Measurements from ENCODE around the gene PTCD1.
"Not testable (repeated sequence)": the region's sequence is repeated elsewhere in the genome, so short reads cannot be mapped to it uniquely, and the experiment has no call there.

Gene PTCD1

GRCh38 chr7:99407872-99408378 lies 30.7 kb downstream of the PTCD1 start:
- peak in 1 of 2 experiments; percentile 61 for DNase-seq

DNA sequence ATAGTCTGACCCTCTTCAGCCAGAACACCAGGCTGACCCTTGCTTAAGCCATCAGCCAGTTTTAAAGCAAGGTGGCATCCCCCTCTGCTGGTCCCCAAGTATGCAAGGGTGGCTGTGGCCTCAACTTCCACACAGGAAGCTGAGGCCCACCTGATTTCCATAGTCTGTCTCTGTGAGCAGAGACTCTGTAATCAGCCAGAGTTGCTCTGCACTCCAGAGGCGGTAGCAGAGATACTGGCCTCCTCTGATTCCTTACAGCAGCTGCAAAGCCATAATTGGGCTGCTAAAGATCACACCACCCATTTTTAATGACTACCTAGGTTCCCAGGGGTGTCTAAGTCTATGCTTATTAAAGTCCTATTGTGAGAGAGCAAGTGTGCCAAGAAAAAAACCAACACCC lies 32.0 kb downstream of the PTCD1 start:
- no peak for DNase-seq

- DNase-seq, result no peak
These were observed 33.6 kb downstream of the PTCD1 start for GRCh38 chr7:99404977-99405320.

- DNase-seq, result no peak
These were observed 34.2 kb downstream of the PTCD1 start for GRCh38 chr7:99404235-99404976.

DNA sequence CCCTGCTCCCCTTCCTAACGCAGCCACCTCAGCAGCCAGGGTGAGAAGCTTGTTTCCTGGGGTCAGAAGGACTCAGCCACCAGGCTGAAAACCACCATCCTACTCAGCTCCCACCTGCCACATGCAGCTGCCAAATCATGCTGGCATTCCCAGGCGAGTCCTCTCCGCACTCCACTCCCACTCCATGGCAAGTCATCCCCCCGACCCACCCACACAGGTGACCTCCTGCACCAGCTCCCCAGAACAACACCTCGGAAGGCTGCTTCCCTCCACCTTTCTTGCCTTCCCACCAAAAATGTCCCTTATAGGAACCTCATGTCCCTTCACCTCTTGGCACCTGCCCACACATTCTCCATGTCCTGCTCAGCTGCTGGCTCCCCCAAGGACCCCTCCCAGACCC lies 34.8 kb downstream of the PTCD1 start:
- no peak for DNase-seq

DNA sequence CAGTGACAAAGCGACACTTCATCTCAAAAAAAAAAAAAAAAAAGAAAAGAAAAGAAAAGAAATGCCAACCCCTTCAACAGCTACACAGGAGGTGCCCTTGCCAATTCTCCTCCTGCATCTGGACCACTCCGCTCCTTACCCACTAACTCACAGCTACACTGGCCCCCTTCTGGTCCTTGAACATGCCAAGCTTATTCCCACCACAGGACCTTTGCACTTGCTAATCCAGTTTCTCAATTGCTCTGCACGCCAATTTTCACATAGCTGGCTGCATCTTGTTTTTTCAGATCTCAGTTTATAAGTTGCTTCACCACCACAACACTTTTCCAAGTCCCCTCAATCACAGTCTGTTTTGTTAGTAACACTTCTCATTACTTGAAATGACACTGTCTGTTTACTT lies 35.7 kb downstream of the PTCD1 start:
- no peak for DNase-seq

DNA sequence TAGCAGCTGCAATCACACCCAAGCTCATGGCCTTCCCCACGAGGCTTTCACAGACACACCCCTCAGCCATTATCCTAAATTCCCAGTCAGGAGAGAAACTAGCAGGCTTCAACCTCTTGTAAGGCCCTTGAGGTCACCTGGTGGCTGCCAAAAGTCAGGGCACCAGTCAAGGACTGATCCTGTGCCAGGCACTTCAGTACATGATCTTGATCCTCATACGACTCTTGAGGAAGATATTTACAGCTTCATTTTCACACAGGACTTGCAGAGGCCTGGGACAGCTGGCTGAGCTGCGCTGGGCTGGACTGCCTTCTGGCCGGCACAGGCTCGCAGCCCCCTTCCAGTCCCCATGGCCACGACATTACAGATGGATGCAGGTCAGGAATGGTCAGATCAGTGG lies 39.0 kb downstream of the PTCD1 start:
- DNase-seq, result no peak

DNA sequence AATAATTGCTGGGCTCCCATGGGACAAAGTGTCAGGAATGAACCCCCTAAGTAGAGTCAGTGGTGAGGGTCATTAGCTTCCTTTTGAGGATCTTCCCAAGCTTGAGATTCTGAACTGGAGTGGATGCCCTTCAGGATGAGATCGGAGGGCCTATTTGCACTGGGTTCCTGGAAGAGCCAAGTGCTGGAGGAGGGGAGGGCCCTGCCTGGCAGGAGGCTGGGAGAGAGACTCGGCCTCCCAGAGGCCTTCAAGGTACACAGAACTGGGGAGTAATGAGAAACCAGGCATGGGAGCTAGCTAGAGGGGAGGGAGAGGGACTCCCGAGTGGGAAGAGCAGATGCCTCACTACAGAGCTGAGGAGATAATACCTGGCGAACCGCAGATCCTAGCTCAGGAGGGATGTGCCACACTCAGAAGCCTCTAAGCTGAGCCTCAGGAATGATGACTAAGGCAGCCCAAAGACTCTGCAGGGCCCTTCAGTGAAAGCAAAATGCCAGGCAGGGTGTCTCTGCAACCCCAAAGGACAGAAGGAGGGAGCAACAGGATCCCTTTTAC lies 39.6 kb downstream of the PTCD1 start:
- no peak for DNase-seq

DNA sequence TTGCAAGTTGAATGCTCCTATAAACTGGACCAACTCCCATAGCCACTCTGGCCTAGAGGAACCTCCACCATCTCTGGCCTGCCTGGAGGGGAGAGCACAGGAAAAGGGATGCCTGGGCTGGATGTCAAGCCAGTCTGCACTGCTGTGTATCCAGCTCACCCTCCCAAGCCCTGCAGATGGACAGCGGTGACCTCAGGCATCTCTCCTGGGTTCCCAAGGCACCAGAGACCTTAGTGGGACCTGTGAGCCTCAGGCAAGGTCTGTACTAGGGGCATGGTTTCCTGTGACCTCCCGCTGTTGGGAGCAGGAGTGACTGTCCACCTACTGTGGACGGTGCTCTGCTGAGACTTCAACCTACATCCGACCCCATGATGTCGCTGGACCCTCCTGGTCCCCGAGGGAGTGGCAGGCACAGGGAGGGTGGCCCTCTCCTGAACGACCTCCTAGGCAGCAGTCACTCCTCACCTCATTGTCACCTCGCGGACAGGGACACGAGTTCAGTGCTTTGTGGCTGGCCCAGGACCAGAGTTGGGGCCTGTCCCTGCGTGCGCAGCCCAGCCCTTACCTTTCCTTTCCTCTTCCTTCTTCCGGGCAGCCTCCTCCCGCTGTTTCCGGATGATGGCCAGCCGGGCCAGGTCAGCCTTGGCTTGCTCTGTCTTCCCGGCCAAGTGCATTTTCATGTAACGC lies 41.2 kb downstream of the PTCD1 start:
- no peak for DNase-seq

DNA sequence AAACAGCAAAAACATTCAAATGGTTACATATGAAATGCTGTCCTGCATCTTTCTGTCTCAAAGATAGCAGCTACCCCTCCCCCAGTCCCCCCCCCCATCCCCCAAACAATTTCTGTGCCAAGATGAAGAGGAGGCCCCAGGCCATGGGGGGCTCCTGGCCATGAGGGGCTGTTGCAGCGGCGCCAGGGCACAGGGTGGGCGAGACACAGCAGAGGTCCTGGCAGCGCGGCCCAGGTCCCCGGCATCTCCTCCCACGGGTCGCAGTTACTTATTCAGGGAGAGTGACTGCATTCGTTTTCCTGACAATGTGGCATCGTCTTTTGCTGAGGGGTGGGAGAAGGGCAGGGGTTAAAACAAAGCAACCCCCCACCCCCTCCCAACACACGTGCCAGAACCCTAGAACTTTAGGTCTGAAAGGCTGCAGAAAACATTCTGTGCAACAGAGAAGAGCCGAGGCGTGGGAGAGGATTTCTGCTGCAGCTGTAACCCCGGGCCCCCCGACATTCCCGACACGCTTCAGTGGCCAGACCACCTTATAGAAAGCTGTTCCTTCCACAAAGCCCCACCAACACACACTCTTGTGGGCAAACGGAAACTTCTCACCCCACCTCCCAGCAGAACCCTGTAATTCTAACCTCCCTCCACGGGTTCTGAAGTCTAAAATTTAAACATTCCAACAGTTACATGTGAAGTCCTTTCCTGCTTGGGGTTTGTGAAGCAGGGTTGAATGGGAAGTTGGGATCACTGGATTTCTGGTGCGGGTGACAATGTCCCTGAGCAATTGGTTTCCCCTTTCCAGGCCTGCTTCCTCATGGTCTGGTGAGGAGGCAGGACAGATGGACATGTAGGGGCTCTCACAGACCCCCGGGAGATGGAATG lies 41.9 kb downstream of the PTCD1 start:
- no peak for DNase-seq

GRCh38 chr7:99395616-99396327 lies 42.8 kb downstream of the PTCD1 start:
- DNase-seq, result no peak

DNA sequence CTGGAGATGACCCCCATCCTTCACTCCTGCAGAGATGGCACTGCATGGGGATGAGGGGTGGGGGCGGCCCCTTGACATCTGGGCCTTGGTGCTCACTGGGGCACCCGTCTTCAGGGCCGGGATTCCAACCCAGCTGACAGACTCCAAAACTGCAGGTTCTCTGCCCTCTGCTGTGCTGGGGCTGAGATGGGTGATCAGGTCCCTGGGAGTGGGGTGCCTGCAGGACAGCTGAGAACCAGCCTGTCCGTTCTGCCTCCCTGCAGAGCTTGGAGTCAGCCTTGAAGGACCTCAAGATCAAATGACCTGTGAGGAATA lies 44.5 kb downstream of the PTCD1 start:
- no peak for DNase-seq

- DNase-seq, result no peak
These were observed 45.0 kb downstream of the PTCD1 start for GRCh38 chr7:99393355-99394187.

DNA sequence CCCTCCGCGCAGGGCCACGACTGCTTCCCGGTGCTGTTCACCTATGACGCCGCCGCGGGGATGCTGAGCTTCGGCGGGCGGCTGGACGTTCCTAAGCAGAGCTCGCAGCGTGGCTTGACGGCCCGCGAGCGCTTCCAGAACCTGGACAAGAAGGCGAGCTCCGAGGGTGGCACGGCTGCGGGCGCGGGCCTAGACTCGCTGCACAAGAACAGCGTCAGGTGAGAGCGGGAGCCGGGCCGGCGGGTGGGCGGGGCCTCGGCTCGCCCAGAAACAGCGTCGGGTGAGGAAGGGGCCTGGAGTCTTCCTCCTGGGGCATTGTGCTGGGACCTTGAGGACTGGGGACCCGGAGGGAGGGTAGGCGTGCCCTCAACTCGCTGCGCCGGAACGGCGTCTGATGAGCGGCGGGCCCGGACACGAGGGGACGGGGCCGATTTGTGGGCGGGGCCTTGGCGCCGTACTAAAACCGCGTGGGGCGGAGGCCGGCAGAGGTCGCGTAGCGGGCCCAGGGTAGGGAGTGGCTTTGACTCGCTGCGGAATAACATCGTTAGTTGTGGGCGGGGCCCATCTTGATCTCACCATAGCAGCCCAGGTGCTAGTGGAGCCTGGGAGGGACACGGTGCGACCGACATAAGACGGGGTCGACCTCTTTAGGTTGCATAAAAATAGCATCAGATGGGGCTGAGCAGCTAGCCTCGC lies 45.8 kb downstream of the PTCD1 start:
- DNase-seq, result peak; percentile 84 to 88

DNA sequence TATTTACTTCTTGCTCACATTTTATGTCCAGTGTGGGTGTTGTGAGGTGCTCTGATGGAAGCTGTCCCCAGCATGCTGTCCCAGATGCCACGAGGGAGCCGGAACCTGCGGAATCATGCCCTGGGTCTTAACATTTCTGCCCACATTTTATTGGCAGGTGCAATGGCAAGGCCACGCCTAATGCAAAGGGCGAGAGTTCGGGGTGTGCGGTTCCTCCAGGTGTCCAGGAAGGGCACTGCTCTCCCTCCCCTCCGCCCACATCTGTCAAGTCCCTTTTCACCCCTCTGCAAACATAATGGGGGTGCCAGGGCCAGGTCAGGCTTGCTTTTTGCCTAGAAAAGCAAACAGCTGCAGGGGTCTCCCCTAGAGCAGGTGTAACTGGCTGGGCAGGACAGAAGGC lies 46.6 kb downstream of the PTCD1 start:
- no peak for DNase-seq

DNA sequence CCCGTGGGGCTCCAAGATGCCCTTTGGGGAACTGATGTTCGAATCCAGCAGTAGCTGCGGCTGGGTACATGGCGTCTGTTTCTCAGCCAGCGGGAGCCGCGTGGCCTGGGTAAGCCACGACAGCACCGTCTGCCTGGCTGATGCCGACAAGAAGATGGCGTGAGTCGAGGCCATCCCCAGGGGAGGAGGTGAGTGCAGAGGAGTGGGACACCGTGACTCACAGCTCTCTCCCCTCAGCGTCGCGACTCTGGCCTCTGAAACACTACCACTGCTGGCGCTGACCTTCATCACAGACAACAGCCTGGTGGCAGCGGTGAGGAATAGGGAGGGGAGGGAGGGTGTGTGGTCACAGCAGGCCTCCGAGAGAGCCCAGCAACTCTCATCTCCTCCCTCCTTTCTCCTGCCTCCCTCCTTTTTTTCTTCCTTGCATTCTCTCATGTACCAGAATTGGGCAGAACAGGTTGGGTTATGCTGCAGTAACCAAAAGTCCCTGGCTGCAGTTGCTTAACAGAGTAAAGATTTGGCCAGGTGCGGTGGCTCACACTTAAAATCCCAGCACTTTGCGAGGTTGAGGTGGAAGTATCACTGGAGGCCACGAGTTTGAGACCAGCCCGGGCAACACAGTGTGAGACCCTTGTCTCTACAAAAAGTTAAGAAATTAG lies 47.5 kb downstream of the PTCD1 start:
- no peak for DNase-seq

GRCh38 chr7:99389772-99390171 lies 48.8 kb downstream of the PTCD1 start:
- DNase-seq, result no peak

DNA sequence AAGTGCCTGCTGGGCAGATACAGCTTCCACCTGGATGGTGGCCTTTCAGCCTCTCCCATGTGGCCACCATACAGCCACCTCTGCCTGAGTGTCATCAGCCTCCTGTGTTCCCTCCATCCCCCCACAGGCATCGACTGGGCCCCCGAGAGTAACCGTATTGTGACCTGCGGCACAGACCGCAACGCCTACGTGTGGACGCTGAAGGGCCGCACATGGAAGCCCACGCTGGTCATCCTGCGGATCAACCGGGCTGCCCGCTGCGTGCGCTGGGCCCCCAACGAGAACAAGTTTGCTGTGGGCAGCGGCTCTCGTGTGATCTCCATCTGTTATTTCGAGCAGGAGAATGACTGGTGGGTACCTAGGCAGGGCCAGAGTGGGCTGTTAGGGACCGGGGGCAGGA lies 50.7 kb downstream of the PTCD1 start:
- no peak for DNase-seq

- DNase-seq, result not testable (repeated sequence)
These were observed 51.4 kb downstream of the PTCD1 start for GRCh38 chr7:99387239-99387635.

GRCh38 chr7:99386584-99387238 lies 51.9 kb downstream of the PTCD1 start:
- no peak for DNase-seq
